Measurements from ENCODE around the gene DAG1.

GRCh38 chr3:49498239-49498638 is 28.2 kb downstream of the DAG1 start:
- no peak for TF ChIP-seq POLR2AphosphoS5 (IDR thresholded peaks at IDR 0.05; ENCODE audit: borderline replicate concordance, low read depth, low read length)
- no peak for TF ChIP-seq EZH2 (IDR thresholded peaks at IDR 0.05)

Data from SK-N-MC (cell line).